Activated gamma-delta T cell treated with Interleukin-2 at 50 U/mL for 16 hours (primary cell): ENCODE data around the gene ARHGAP44.

Source experiments
- DNase-seq: peaks from one replicate; pipeline ENCODE4 v3.0.0-alpha.2; 2020

ARHGAP44 gene

DNA sequence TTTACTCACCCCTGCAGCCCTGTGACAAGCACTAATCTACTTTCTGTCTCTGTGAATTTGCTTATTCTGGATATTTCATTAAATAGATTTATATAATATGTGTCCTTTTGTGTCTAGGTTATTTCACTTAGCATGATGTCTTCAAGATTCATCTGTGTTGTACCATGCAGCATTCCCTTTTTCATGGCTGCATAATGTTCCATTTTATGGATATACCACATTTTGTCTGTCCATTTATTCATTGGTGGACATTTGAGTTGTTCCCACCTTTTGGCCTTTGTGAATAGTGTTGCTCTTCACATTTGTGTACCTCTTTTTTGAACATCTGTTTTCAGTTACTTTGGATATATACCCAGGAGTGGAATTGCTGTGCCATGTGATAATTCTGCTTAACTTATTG, 118.2 kb downstream of the ARHGAP44 start:
- DNase-seq: no peak

DNA sequence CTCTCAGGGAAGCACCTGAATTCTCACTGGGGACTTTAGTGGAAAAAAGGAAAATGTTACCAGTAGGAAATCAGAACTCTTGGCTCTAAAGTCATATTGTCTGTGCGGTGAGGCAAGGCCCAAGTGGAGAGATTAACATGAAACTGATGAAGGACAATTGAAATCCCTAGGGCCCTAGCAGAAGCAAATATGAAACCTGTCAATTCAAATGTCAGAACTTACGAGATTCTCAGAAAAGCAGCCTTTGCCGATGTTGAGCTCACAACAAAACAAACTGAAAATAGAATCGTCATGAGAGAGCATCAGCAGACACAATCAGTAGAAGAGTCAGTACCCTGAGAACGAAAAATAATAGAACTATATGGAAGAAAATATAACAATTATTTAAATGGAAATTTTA, 119.7 kb downstream of the ARHGAP44 start:
- DNase-seq: no peak

- no peak for DNase-seq
Measured at GRCh38 chr17:12909511-12909910, 120.2 kb downstream of the ARHGAP44 start.

- DNase-seq: no peak
Measured at GRCh38 chr17:12911239-12911638, 121.9 kb downstream of the ARHGAP44 start.

- DNase-seq: no peak
Measured at GRCh38 chr17:12917399-12917798, 128.1 kb downstream of the ARHGAP44 start.

DNA sequence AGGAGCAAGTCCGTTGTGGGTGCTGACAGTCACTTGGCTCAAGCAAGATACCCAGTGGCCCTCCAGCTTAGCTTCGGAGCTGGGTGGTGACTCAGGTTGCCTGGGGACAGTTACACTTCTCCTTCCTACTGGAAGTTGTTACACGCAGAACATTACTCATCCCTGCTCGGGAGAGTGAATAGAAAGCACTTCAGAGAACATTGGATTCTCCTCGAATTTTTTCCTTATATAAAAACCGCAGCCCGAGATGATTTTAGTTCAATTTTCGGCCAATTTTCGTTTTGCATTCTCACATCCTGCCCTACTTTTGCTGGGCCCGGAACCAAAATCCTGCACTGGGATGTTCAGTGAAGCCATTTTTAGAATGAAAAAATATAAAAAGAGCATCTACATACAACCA, 128.8 kb downstream of the ARHGAP44 start:
- DNase-seq: no peak

- DNase-seq: no peak
Measured at GRCh38 chr17:12922120-12922519, 132.8 kb downstream of the ARHGAP44 start.

GRCh38 chr17:12924614-12925013, 135.3 kb downstream of the ARHGAP44 start:
- DNase-seq: no peak

DNA sequence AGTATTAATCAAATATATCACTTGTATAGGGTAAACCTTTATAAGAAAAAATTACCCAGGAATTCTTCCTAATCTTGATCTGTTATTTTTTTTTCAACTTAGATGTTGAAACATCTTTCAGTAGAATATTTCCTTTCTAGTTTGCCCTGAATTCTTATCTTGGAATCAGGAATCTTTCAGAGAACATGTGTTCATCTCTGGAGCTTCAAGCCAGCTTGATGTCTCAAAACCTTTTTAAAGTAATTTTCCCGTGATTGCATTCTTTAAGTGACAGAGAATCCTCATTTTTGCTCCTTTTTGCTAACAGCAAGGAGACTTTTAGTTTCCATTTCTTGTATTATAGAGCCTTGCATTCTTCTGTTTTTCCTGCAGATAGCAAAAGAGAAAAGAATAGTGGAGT, 137.7 kb downstream of the ARHGAP44 start:
- no peak for DNase-seq

DNA sequence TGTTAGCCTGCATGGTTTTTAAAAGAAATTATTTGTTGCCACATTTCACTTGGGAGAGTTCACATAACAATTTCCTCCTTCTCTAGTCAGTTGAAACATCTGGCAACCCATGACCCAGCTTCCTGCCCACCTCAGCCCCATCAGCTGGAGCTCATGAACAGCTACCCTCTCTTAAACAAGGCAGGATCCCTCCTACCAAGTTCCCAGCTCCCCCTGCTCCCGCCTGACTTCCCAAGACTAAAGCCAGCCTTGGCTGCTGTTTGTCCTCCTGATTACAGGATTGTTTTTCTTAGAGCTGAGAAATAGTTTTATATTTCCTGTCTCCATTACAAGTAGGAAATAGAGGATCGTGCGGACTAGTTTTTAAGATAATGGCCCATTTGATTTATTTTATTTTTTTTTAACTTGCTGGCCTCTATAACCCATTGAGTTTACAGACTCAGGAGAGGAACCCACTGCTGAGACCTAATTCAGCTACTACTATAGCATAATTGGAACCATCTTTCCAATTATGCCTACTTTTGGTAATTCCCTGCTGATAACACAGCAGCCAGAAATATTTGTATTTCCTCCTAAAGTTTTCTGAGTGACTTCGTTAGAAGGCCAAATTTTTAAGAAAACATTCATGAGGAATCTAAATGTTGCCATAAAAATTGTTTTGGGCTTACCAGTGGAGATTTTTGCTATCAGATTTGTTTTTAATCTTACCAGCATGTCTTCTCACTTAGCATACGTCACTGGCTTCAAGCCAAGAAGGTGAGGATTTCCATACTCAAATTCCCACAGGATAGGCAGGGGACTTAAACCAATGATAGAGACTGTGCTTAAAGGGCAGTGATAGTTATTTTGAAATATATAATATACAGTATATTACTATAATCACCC, 138.5 kb downstream of the ARHGAP44 start:
- DNase-seq: no peak

DNA sequence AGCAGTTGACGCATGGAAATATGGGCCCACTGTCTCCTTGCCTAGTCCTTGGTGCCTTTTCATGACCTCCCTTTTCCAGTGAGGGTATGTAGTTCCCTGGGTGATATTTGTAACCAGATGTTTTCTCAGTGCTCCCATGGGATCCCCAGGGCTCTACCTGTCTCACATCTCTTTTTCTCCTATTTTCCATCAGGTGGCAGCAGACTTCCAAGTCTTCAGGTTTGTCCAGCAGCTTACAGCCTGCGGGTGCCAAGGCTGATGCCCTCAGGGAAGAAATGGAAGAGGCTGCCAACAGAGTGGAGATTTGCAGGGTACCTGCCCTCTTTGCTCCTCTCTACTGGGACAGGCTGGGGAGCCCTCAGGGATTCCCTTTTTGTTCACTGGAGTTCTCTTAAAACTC, 139.4 kb downstream of the ARHGAP44 start:
- no peak for DNase-seq

DNA sequence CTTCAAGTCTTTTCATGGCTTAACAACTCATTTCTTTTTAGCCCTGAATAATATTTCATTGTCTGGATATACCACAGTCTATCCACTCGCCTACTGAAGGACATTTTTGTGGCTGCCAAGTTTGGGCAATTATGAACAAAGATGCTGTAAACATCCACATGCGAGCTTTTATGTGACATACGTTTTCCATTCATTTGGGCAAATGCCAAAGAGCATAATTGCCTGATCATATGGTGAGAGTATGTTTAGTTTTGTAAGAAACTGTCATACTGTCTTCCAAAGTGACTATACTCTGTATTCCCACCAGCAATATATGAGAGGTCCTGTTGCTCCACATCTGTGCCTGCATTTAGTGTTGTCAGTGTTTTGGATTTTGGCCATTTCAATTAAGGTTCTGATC, 147.2 kb downstream of the ARHGAP44 start:
- no peak for DNase-seq

- no peak for DNase-seq
Measured at GRCh38 chr17:12940699-12941098, 151.4 kb downstream of the ARHGAP44 start.

GRCh38 chr17:12947047-12947446, 157.7 kb downstream of the ARHGAP44 start:
- no peak for DNase-seq

DNA sequence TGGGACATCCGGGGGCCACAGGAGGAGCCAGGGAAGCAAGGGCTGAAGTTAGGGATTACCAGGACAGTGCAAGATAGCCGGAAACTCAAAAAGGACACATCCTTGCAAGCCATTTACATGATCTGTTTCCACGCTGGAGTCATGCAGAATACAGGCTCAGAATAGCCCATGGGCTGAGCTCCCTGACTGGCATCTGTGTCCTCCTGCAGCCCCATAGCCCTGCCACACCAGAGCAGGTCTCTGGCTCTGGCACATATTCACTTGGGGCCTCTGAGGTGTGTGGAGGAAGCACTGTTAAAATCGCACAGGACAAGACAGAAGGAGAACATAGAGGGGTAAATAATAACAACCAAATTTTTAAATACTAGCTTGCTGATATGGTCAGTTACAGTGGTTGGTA, 162.7 kb downstream of the ARHGAP44 start:
- DNase-seq: no peak

GRCh38 chr17:12953156-12953555, 163.9 kb downstream of the ARHGAP44 start:
- DNase-seq: no peak

- DNase-seq: no peak
Measured at GRCh38 chr17:12955521-12955920, 166.2 kb downstream of the ARHGAP44 start.

- no peak for DNase-seq
Measured at GRCh38 chr17:12958786-12959185, 169.5 kb downstream of the ARHGAP44 start.

- no peak for DNase-seq
Measured at GRCh38 chr17:12959441-12959840, 170.1 kb downstream of the ARHGAP44 start.

- no peak for DNase-seq
Measured at GRCh38 chr17:12961655-12962054, 172.4 kb downstream of the ARHGAP44 start.

DNA sequence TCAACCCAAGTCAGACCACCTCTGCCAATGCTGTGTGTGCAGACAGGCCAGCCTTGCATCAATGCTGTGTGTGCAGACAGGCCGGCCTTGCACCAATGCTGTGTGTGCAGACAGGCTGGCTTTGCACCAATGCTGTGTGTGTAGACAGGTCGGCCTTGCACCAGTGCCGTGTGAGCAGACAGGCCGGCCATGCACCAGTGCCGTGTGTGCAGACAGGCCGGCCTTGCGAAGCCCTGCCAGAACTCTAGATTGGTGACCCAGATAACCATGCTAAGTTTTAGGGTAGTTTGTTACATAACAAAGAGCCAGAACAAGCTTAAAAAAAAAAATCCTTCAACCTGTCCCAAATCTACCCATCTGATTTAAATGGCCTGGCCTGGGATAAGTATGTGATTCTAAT, 174.2 kb downstream of the ARHGAP44 start:
- no peak for DNase-seq

DNA sequence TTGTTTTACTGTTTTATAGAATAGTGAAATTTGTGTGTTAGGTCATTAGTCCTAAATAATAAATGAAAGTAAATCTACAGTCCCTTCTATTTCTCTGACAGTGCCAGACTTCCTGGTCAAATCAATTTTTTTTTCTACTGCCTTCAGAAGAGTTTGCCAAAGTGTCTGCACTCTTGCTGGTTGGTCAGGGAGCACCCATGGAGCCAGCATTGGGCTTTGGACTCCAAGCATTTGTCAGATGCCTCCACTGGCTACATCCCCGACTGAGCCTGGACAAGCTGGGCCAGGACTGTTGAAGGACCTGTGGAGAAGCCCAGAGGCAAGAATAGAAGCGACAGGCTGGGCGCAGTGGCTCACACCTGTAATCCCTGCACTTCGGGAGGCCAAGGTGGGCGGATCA, 174.9 kb downstream of the ARHGAP44 start:
- DNase-seq: no peak

- DNase-seq: no peak
Measured at GRCh38 chr17:12964840-12965239, 175.5 kb downstream of the ARHGAP44 start.

DNA sequence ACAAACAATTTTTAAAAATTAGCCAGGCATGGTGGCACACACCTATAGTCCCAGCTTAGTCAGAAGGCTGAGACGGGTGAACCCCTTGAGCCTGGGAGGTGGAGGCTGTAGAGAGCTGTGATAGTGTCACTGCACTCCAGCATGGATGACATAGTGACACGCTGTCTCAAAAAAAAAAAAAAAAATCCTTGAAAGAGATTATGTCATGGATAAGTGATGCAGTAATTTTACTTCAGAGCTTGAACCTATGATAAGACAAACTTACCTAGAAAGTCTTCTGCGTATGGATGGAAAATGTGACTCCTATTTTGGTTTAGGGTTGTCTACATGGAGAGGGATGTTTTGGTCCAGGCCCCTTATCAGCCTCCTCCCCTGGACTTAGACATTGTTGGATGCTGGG, 176.7 kb downstream of the ARHGAP44 start:
- DNase-seq: no peak

- DNase-seq: no peak
Measured at GRCh38 chr17:12966413-12966812, 177.1 kb downstream of the ARHGAP44 start.
